ENCODE measurements around the gene MAPK12.

Gene MAPK12

GRCh38 chr22:50264946-50265669 is 3.6 kb upstream of the MAPK12 start:
- no peak for DNase-seq

- DNase-seq: no peak
Observed at GRCh38 chr22:50264104-50264745, 2.7 kb upstream of the MAPK12 start.

GRCh38 chr22:50262973-50263617 is 1.6 kb upstream of the MAPK12 start:
- no peak for DNase-seq

- DNase-seq: no peak
Observed at GRCh38 chr22:50262460-50262911, 1.0 kb upstream of the MAPK12 start.

GRCh38 chr22:50260801-50261614 is 475 bp downstream of the MAPK12 start:
- DNase-seq: no peak

- DNase-seq: no peak
Observed at GRCh38 chr22:50260434-50260800, 1.1 kb downstream of the MAPK12 start.

- DNase-seq: no peak
Observed at GRCh38 chr22:50259302-50259701, 2.2 kb downstream of the MAPK12 start.

GRCh38 chr22:50258361-50259292 is 2.9 kb downstream of the MAPK12 start:
- DNase-seq: no peak

- DNase-seq: no peak
Observed at GRCh38 chr22:50257451-50258360, 3.8 kb downstream of the MAPK12 start.

- no peak for DNase-seq
Observed at GRCh38 chr22:50257041-50257440, 4.4 kb downstream of the MAPK12 start.

- no peak for DNase-seq
Observed at GRCh38 chr22:50256258-50256862, 5.1 kb downstream of the MAPK12 start.

- DNase-seq: no peak
Observed at GRCh38 chr22:50255607-50256006, 5.9 kb downstream of the MAPK12 start.

GRCh38 chr22:50255099-50255498 is 6.4 kb downstream of the MAPK12 start:
- no peak for DNase-seq

GRCh38 chr22:50253941-50254340 is 7.5 kb downstream of the MAPK12 start:
- DNase-seq: no peak

- DNase-seq: no peak
Observed at GRCh38 chr22:50253046-50253915, 8.2 kb downstream of the MAPK12 start.

GRCh38 chr22:50252082-50253045 is 9.1 kb downstream of the MAPK12 start:
- no peak for DNase-seq

GRCh38 chr22:50251477-50252081 is 9.9 kb downstream of the MAPK12 start:
- DNase-seq: no peak

Measured in cerebellar nuclear complex (tissue), 1 donor.